Activated CD4-positive, alpha-beta T cell treated with anti-CD3 and anti-CD28 coated beads, Interleukin-2, Interleukin-6, amounts not matched to agents 100 ng/mL and 50 ng/mL, durations not matched to agents 16 hours and 8 hours (primary cell): ENCODE data around the gene PTH.

Source experiments
- DNase-seq: peaks from one replicate; pipeline ENCODE4 v3.0.0-alpha.2; 2020

PTH gene

GRCh38 chr11:13495929-13496328 lies at the start of gene PTH:
Gene PTH, minus strand, starts transcription at chr11:13495997. Its CDS starts 3,142 bp downstream, at chr11:13492855.
- no peak for DNase-seq

DNA sequence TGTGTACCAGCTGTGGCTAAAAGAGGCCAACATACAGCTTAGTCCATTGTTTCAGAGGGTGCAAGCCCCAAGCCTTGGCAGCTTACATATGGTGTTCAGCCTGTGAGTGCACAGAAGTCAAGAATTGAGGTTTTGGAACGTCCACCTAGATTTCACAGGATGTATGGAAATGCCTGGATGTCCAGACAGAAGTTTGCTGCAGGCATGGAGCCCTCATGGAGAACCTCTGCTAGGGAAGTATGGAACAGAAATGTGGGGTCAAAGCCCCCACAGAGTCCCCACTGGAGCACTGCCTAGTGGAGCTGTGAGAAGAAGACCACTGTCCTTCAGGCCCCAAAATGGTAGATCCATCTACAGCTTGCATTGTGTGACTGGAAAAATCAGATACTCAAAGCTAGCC lies 42.2 kb upstream of the PTH start:
- DNase-seq: no peak

- no peak for DNase-seq
These were observed 40.0 kb upstream of the PTH start for GRCh38 chr11:13535819-13536218.

- DNase-seq: no peak
These were observed 38.6 kb upstream of the PTH start for GRCh38 chr11:13534358-13534757.

DNA sequence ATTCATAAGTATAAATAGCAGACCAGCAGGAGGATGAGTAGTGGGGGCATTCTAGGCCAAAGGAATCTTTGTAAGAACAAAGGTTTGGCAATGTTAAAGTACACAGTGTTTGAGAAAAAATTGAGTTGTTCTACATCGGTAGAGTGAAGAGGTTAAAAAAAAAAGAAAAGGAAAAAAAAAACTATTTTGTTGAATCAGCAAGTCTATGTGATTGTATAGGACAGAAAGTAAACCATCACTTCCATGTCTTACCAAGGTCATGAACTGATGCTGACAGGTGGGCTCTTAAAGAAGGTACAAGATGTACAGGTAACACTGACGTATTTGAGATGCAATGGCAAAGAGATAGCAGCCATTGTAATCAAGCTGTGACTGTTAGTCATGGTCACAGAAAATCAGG lies 29.5 kb upstream of the PTH start:
- no peak for DNase-seq

GRCh38 chr11:13503393-13503792 lies 7.6 kb upstream of the PTH start:
- DNase-seq: no peak

GRCh38 chr11:13502492-13502891 lies 6.7 kb upstream of the PTH start:
- no peak for DNase-seq

DNA sequence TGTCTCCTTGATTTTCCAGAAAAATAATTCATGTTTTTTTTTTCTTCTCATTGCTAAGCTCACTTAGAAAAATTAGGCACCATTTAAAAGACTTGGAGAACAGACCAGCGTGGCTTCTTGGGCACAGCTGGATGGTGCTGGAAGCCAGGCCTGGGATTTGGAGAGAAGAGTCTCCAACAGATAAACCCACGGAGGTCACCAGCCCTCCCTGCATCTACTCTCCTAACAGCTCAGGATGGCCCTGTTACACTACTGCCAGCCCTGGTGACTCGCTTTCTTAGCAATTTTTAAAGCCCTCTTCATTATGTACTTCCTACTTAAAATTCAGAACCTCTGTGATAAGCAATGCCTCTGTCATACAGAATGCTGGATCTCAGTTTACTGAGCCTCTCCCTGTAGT lies 1.7 kb downstream of the PTH start:
- DNase-seq: no peak

- peak; percentile 30 for DNase-seq
These were observed 8.2 kb downstream of the PTH start for GRCh38 chr11:13487661-13488030.

GRCh38 chr11:13486926-13487660 lies 8.7 kb downstream of the PTH start:
- peak; percentile 72 for DNase-seq

- no peak for DNase-seq
These were observed 15.6 kb downstream of the PTH start for GRCh38 chr11:13480198-13480597.

DNA sequence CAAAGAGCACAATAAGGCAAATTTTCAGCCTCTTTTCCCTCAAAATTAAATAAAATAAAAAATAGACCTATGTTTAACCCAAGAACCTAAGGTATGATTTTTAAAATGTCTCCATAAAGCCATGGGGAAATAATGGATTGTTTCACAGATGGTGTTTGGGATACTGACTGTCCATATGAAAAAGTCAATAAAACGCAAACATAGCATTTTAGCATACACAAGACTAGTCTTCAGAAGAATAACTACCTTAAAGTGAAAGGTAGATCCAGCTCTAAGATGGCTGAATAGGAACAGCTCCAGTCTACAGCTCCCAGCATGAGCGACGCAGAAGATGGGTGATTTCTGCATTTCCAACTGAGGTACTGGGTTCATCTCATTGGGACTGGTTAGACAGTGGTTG lies 16.1 kb downstream of the PTH start:
- DNase-seq: no peak

DNA sequence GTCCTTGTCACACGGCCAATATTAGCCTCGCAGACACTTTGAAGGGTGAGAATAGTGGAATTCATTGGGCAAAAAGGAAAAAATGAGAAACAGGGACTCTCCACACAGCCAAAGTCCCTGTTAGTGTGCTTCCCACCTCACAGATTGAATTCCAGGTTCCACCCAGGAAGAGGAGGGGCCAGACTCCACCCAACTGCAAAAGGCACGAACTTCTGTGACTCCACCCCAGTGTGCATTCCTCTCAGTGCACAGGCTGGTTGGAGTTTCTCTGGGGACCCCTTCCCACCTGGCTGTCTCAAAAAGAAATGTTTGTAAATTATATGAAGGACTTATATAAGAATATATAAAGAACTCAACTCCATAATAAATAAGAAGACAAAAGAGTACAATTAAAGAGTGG lies 20.7 kb downstream of the PTH start:
- no peak for DNase-seq

DNA sequence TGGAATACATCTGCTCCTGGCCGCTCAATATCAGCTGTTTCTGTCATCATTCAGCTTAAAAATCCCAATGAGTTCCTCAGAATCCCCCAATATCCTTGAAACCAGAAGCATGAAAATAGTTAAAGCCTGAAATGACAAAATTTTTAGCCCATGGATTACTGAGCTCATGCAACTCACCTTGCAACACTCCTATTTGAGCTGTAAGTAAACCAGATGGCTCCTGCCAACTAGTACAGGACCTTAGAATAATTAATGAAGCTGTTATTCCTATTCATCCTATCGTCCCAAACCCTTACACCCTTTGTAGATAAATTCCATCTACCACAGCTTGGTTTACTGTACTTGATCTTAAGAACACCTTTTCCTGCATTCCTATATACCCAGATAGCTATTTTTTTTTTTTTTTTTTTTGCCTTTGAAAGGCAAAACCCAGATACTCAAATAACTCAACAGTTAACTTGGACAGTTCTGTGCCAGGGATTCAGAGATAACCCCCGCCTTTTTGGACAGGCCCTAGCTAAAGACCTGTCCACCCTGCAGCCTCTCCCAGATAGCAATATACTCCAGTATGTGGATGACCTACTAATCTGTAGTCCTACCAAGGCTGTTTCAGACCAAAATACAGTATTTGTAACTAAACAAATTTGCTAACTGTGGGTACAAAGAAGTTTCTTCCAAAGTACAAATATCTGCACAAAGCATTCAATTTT lies 22.6 kb downstream of the PTH start:
- no peak for DNase-seq

GRCh38 chr11:13468750-13469149 lies 27.0 kb downstream of the PTH start:
- DNase-seq: no peak

- DNase-seq: peak; percentile 8
These were observed 29.9 kb downstream of the PTH start for GRCh38 chr11:13465909-13466371.

- DNase-seq: peak; percentile 1
These were observed 32.0 kb downstream of the PTH start for GRCh38 chr11:13463779-13464290.

GRCh38 chr11:13462901-13463778 lies 32.7 kb downstream of the PTH start, which contains the start of gene BTBD10:
Gene BTBD10, minus strand, starts transcription at chr11:13463222. Its CDS starts 18,098 bp downstream, at chr11:13445124.
- DNase-seq: peak; percentile 95

DNA sequence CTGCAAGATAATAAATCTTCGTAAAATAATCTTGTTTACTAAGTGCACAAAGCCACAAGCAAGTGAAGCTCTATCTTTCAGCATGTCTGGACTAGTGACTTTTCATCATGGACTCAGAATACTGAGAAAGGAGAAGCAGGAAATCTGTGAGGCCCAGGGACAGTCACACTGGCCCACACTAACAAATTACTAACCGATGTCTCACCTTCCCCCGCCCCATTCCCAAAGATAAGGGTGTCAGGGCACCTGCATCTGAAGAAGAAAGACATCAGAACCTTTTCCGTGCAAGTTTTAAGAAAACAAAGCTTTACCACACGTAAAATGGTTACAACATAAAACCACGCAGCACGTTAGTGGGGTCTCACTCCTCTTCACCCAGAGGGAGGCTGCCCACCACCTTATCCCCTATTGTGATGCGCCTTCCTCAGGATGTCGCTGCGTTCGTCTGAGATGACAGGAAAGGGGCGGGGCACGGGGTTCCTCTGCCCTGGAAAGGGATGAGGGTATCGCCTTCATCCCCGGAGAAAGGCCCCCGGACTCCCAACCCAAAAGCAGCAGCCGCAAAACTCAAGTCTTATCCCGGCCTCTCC lies 33.4 kb downstream of the PTH start:
- DNase-seq: peak; percentile 65

GRCh38 chr11:13461291-13461690 lies 34.5 kb downstream of the PTH start:
- DNase-seq: no peak

DNA sequence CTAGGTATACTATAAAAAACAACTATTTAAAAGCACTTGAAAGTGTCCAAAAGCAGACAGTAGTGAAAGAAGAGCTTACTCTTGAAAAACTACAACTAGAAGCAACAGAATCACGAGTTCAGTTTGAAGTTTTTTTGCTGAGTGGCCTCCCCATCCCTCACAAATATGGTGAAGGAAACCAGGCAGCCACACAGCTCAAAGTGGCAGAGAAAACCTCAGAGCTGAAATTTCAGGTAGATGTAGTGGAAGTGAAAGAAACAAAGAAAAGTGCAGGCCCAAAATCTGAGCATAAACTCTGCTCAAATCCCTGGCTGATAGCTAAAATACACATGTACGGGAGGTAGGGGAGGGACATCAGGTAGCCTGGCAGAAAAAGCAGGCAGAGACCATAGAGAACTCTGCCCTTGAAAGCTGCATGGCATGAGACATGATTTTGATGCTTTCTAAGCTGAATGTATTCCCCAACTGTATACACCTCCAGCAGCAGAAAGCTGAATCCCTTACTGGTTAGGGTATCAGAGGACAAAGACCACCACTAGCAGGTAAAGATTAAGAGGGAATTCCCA lies 44.9 kb downstream of the PTH start:
- no peak for DNase-seq

- no peak for DNase-seq
These were observed 46.3 kb downstream of the PTH start for GRCh38 chr11:13449522-13449921.
